Mucosa of descending colon (tissue), 3 donors: ENCODE results near the gene PI4KA. TPM values are rescaled to one million over a fixed set of nuclear protein-coding genes. Genes with fewer than 3 reads are reported as not detected.

Experiments
- ATAC-seq: fragments of 200-7000 bp; cut with Tn5 transposase; one replicate; pipeline ENCODE4 v1.9.1; 2020; ENCODE audit warnings: mild to moderate bottlenecking, moderate library complexity
- DNase-seq, 3 donors: peaks; one replicate each; pipeline ENCODE4 v3.0.0-alpha.2; 2020
- H3K36me3 ChIP-seq: fragments of 200-600 bp; one replicate; pipeline ENCODE4 v1.8.0; 2021; ENCODE audit warnings: low read depth, mild to moderate bottlenecking
- H3K4me1 ChIP-seq: fragments of 200-600 bp; one replicate; pipeline ENCODE4 v1.8.0; 2021; ENCODE audit warnings: low read depth, mild to moderate bottlenecking
- H3K4me3 ChIP-seq: fragments of 200-600 bp; one replicate; pipeline ENCODE4 v1.8.0; 2021; ENCODE audit warnings: mild to moderate bottlenecking
- H3K9me3 ChIP-seq: fragments of 200-600 bp; one replicate; pipeline ENCODE4 v1.8.0; 2021; ENCODE audit warnings: mild to moderate bottlenecking
- CTCF ChIP-seq: fragments of 200-600 bp; IDR thresholded peaks from one replicate; pipeline ENCODE4 v1.8.0; 2022; ENCODE audit warnings: antibody characterized with exemption, mild to moderate bottlenecking
- intact Hi-C, 2 donors: fragments of 100-400 bp; cut with DNase I in 1 of 2; cut with micrococcal nuclease in 1 of 2; formaldehyde crosslinking; loops; one replicate each; pipeline versions ENCODE4 v1.11.0 to v1.11.1; 2022; cut with DNase I, micrococcal nuclease
- total RNA-seq, 3 donors: library from RNA; stranded (reverse); fragmentation: NEBNext Ultra II Directional in 2 of 3; extraction: Animal tissue kit (Norgen Biotek cat#: 25700) in 2 of 3; gene quantifications; one replicate each; pipeline versions ENCODE4 v1.2.1 to v1.2.4, GENCODE V29; 2021 to 2023
- donor health status: DM: no; HTN: no; CAD: no; lungs with moderate emphysema.
- donor health status: DM: no; HTN: no; CAD: no.
- donor health status: DM: no; HTN: yes; CAD: no.

Gene PI4KA
- total RNA-seq, 3 donors from 2014 or later, result 77.7 to 130 (median 95.0) TPM

GRCh38 chr22:20810645-20811044 lies 48.0 kb downstream of the PI4KA start:
- Histone ChIP-seq H3K36me3 (peaks cover 6% of the 10 kb centered on the region), H3K9me3 (no peaks in the 10 kb centered on the region), H3K4me3 (no peak overlapping the region), H3K4me1 (no peaks in the 10 kb centered on the region)
- no peak for TF ChIP-seq CTCF
- no peak for ATAC-seq
- intact Hi-C loops, result no loop called here
- DNase-seq, result no peak

- Histone ChIP-seq H3K4me3 (no peak overlapping the region), H3K4me1 (no peaks in the 10 kb centered on the region), H3K9me3 (no peaks in the 10 kb centered on the region), H3K36me3 (peaks cover 8% of the 10 kb centered on the region)
- ATAC-seq (no peak), DNase-seq (no peak)
- no peak for TF ChIP-seq CTCF
- intact Hi-C loops, result no loop called here
These were observed 48.9 kb downstream of the PI4KA start for GRCh38 chr22:20809538-20810185.

GRCh38 chr22:20808844-20809243 lies 49.8 kb downstream of the PI4KA start:
- TF ChIP-seq CTCF, result no peak
- Histone ChIP-seq H3K4me3 (no peak overlapping the region), H3K9me3 (no peaks in the 10 kb centered on the region), H3K36me3 (peaks cover 13% of the 10 kb centered on the region), H3K4me1 (no peaks in the 10 kb centered on the region)
- ATAC-seq (no peak), DNase-seq (peak in 1 of 3 donors; percentile 14)
- intact Hi-C loops, result no loop called here

GRCh38 chr22:20807315-20807752 lies 51.3 kb downstream of the PI4KA start:
- Histone ChIP-seq H3K36me3 (peaks cover 17% of the 10 kb centered on the region), H3K4me3 (no peak overlapping the region), H3K9me3 (no peaks in the 10 kb centered on the region), H3K4me1 (no peaks in the 10 kb centered on the region)
- no peak for TF ChIP-seq CTCF
- intact Hi-C loops, result no loop called here
- no peak for DNase-seq
- peak; percentile 27 for ATAC-seq

- H3K9me3 ChIP-seq, result no peaks in the 10 kb centered on the region
- peaks cover 17% of the 10 kb centered on the region for H3K36me3 ChIP-seq
- ATAC-seq (no peak), DNase-seq (no peak)
- no peak for TF ChIP-seq CTCF
- intact Hi-C loops, result no loop called here
- no peaks in the 10 kb centered on the region for H3K4me1 ChIP-seq
- no peak overlapping the region for H3K4me3 ChIP-seq
These were observed 52.6 kb downstream of the PI4KA start for GRCh38 chr22:20805972-20806471.
